GM18526 (cell line): ENCODE measurements around the gene TFCP2.

Experiments
- POLR2A ChIP-seq: IDR thresholded peaks from 3 replicates; pipeline ENCODE4 v1.6.1; 2011; ENCODE audit not compliant: insufficient read length; ENCODE audit errors: extremely low read depth

The TFCP2 gene

GRCh38 chr12:51185171-51185717 lies 12.3 kb upstream of the TFCP2 start:
- TF ChIP-seq POLR2A: no peak

- TF ChIP-seq POLR2A: no peak
These were observed 10.9 kb upstream of the TFCP2 start for GRCh38 chr12:51183816-51184215.

GRCh38 chr12:51183349-51183748 lies 10.4 kb upstream of the TFCP2 start:
- TF ChIP-seq POLR2A: no peak

- no peak for TF ChIP-seq POLR2A
These were observed 8.6 kb upstream of the TFCP2 start for GRCh38 chr12:51181558-51181957.

GRCh38 chr12:51177897-51178296 lies 5.0 kb upstream of the TFCP2 start:
- TF ChIP-seq POLR2A: no peak

GRCh38 chr12:51174501-51174900 lies 1.6 kb upstream of the TFCP2 start:
- no peak for TF ChIP-seq POLR2A

- TF ChIP-seq POLR2A: no peak
These were observed 936 bp downstream of the TFCP2 start for GRCh38 chr12:51171884-51172514.

- no peak for TF ChIP-seq POLR2A
These were observed 9.1 kb downstream of the TFCP2 start for GRCh38 chr12:51163795-51164194.

GRCh38 chr12:51162217-51162616 lies 10.7 kb downstream of the TFCP2 start:
- TF ChIP-seq POLR2A: no peak

- no peak for TF ChIP-seq POLR2A
These were observed 12.0 kb downstream of the TFCP2 start for GRCh38 chr12:51160814-51161459.

GRCh38 chr12:51156245-51156765 lies 16.6 kb downstream of the TFCP2 start:
- no peak for TF ChIP-seq POLR2A

- TF ChIP-seq POLR2A: no peak
These were observed 20.0 kb downstream of the TFCP2 start for GRCh38 chr12:51152953-51153352.

GRCh38 chr12:51150777-51151176 lies 22.2 kb downstream of the TFCP2 start:
- no peak for TF ChIP-seq POLR2A

- TF ChIP-seq POLR2A: no peak
These were observed 25.6 kb downstream of the TFCP2 start for GRCh38 chr12:51147309-51147708.

GRCh38 chr12:51139292-51139844 lies 33.6 kb downstream of the TFCP2 start:
- no peak for TF ChIP-seq POLR2A

GRCh38 chr12:51132693-51133092 lies 40.2 kb downstream of the TFCP2 start:
- TF ChIP-seq POLR2A: no peak
